SH-SY5Y (cell line): Measurements from ENCODE around the gene DGCR8.

Experiments used
- GATA2 ChIP-seq: IDR thresholded peaks from 2 replicates; pipeline ENCODE4 v1.6.1; 2011; ENCODE audit warnings: mild to moderate bottlenecking, low read depth, low read length
- GATA3 ChIP-seq: IDR thresholded peaks from 2 replicates; pipeline ENCODE4 v1.6.1; 2011; ENCODE audit warnings: low read depth, mild to moderate bottlenecking, low read length, moderate library complexity

DGCR8 gene

GRCh38 chr22:20058989-20059770, 20.9 kb upstream of the DGCR8 start:
- TF ChIP-seq GATA2 (no peak), GATA3 (no peak)

DNA sequence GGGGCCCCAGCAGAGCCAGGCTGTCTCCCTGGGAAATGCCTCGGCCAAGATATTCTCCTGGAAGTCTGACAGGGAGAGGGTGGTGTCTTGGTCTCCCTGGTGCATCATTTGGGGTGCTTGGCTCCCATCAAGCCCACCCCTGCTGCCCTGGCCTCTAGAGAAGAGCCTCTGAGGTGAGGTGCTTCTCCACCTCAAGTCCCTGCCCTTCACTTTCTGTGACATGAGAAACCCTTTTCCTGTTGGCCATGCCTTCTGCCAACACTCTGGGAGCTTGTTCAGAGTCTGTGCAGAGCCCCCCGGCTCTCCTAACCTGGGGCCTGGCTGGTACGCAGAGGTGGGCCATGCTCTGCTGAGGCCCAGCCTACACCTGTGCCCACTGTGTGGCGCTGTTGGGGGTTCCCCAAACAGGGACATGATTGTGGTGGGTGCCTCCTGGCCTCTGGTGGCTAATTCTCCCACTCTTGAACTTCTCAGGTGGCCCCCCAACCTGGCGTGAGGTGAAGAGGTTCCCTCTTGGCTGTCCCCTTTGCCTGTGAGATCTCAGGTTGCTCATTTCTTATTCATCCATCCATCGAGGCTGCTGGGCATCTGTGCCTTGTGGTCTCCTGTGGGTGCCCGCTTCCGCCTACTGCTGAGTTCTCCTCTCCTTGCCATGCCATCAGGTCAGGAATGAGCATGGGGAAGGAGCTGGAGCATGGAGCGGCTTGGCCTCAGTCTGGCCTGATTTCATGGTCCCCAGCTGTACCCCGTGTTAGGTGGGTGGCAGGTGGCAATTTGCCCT, 19.2 kb upstream of the DGCR8 start:
- TF ChIP-seq GATA2 (no peak), GATA3 (no peak)

- TF ChIP-seq GATA2 (no peak), GATA3 (no peak)
These were observed 18.6 kb upstream of the DGCR8 start for GRCh38 chr22:20061481-20061861.

GRCh38 chr22:20062043-20062765, 17.8 kb upstream of the DGCR8 start:
- TF ChIP-seq GATA3 (no peak), GATA2 (no peak)

GRCh38 chr22:20062766-20063083, 17.3 kb upstream of the DGCR8 start:
- no peak for TF ChIP-seq GATA2
- no peak for TF ChIP-seq GATA3

DNA sequence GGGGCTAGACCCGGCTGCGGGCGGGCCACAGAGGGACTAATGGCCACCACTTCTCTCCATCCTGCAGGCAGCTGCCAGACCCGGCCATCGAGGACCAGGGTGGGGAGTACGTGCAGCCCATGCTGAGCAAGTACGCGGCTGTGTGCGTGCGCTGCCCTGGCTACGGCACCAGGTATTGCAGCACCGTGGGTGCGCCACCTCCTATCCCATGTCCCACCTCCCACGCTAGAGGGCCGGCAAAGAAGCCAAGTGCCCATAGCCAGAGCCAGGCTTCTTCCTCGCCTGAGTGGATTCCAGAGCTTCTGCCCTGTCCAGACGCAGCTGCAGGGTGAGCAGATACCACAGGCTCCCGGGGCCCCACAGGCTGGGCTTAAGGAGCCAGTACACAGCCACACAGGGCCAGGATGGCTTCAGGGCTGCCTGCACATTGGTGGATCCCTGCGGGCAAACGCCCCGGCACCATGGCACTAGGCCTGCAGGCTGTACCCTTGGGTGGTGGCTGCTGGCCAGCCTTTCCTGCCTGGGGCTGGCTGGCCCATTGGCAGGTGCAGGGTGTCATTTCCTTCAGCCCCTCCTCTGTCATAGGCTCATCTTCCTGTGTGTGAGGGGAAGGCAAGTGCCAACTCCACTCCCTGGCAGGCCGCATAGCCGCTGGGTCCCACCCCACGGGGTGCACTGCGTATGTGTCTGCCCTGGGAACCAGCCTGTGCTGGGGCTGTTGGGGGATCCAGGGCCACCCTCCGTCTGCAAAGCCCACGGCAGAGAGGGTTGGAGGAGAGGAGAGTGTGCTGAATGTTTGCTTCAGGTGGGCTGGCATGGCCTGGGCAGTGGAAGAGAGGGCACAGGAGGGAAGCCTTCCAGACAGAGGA, 16.5 kb upstream of the DGCR8 start:
- TF ChIP-seq GATA2 (no peak), GATA3 (no peak)

GRCh38 chr22:20064140-20064480, 15.9 kb upstream of the DGCR8 start:
- TF ChIP-seq GATA3 (no peak), GATA2 (no peak)

DNA sequence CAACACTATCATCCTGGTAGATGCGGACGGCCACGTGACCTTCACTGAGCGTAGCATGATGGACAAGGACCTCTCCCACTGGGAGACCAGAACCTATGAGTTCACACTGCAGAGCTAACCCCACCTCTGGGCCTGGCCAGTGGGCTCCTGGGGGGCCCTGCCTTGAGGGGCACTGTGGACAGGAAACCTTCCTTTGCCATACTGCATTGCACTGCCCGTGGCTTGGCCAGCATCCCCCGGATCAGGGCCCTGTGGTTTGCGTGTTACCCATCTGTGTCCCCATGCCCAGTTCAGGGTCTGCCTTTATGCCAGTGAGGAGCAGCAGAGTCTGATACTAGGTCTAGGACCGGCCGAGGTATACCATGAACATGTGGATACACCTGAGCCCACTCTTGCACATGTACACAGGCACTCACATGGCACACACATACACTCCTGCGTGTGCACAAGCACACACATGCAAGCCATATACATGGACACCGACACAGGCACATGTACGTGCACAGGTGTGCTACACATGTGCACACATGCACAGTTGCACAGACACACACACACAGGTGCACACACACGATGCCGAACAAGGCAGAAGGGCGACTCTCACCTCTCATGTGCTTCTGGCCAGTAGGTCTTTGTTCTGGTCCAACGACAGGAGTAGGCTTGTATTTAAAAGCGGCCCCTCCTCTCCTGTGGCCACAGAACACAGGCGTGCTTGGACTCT, 15.3 kb upstream of the DGCR8 start:
- TF ChIP-seq GATA2 = no peak
- no peak for TF ChIP-seq GATA3

DNA sequence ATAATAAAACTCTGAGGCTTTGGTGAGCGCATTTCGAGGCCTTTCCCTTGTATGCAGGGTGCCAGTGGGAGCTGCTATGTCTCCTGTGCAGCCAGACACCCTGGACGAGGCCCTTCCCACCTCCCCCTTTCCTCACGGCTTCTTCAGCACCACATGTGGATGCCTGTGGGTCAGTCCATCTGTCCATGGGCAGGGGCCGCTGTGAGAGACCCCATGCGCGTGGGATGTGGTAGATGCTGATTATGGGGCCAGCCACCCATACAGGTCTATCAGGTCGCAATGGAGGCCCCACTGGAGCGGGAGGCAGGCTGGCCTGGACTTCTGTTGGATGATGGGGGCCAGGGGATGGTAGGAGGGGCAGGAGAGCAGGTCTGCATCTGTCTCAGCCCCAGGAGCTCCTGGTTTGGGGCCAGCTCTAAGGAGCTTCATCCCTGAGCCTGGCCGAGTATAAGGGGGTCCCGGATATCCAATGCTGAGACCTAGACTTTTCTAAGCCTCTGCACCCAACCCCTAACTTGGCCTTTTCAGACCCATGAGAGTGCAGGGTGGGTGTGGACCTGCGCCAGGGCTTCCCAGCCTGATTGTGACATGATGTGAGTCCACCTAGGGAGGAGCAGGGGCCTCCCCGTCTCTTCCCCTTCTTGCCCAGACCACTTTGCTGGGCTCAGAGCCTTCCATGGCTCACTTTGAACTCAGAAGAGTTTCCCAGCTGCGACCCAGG, 14.0 kb upstream of the DGCR8 start:
- TF ChIP-seq GATA3 (no peak), GATA2 (no peak)

DNA sequence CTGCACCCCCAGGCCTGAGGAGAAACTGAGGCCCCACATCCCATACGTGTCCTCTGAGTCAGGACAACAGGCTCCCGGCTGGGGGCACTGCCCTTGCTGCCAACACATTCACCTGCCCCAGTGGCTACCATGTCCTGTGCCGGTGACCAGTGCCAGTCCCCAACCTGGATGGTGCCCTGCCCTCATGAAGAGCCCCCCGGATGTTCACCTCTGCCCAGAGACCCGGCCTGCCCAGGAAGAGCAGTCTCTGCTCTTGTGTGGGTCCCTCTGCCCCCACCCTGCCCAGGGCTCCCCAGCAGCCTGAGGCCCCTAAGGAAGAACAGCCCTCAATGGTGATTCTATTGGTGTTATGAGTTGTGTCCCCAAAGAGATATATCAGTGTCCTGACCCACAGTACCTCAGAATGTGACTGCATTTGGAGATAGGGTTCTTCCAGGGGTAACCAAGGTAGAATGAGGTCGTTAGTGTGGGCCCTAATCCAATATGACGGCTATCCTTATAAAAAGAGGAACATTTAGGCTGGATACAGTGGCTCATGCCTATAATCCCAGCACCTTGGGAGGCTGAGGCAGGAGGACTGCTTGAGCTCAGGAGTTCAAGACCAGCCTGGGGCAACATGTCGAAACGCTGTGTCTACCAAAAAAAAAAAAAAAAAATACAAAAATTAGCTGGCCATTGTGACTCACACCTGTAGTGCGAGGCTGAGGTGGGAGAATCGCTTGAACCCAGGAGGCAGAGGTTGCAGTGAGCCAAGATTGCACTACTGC, 13.2 kb upstream of the DGCR8 start:
- TF ChIP-seq GATA2 = no peak
- TF ChIP-seq GATA3 = no peak

DNA sequence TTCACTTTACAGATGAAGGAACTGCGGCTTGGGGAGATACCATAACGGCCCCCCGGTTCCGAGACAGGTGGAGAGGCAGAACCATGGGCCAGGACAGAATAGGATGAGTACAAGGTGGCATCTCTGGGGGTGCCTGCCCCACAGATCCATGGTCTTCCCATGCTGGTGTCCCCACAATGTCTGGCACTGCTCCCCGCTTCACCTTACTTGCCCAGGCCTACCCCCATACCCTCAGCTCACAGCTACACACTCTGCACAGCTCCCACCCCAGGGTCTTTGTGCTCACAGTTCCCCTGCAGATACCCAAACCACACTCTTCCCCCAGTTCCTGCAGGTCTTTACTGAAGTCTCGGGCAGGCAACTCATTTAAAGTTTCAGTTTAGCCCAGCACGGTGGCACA, 11.4 kb upstream of the DGCR8 start:
- TF ChIP-seq GATA3 (no peak), GATA2 (no peak)

DNA sequence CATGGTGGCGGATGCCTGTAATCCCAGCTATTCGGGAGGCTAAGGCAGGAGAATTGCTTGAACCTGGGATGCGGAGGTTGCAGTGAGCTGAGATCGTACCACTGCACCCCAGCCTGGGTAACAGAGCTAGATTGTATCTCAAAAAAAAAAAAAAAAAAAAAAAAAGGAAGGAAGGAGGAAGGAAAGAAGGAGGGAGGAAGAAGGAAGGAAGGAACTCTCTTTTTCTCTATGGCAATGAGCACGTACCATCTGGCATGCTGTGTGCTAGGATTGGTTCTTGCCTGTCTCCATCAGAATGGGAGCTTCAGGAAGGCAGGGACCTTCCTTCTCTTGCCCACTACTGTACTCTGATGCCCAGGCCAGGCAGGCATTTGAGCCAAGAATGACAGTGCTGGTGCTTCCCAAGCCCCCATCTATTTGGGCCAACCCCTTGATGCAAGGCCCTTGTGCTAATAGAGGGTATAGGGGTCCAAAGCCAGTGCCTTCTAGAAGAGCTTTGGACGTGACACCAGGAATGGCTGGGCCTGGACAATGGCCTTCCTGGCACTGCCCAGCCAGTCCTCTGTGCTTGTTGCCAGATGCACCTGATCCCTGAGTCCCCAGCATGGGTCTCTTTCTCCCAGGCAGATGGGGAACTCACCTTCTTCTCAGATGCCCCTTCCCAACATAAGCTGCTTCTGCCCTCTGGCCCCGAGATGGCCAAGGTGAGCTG, 10.6 kb upstream of the DGCR8 start:
- TF ChIP-seq GATA2 (no peak), GATA3 (no peak)
